Stimulated activated CD8-positive, alpha-beta memory T cell treated with anti-CD3 and anti-CD28 coated beads, Interleukin-4, amount 100 ng/mL, for 1 hour (primary cell): ENCODE results near the gene YJEFN3.

Experiments
- DNase-seq, 2 donors: peaks; one replicate each; pipeline ENCODE4 v3.0.0-alpha.2; 2020; ENCODE audit warnings: low read depth in 2 of 2, low spot score in 1 of 2

Gene YJEFN3

DNA sequence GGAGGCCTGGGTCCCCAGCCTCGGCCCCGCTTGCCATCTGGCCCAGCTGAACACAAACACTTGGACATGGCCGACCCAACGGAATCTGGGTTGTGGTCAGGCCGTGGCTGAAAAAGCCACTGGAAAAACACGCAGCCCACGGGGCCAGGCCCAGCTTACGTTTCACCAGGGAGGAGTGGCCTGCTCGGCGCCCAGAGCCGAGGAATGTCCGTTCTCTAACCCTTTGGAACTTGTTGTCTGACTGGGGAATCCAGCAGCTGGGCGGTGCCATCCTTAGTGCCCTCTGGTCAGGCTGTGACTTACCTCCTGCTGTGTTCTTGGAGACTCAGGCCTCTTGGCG, 23.1 kb downstream of the YJEFN3 start:
- DNase-seq = no peak

DNA sequence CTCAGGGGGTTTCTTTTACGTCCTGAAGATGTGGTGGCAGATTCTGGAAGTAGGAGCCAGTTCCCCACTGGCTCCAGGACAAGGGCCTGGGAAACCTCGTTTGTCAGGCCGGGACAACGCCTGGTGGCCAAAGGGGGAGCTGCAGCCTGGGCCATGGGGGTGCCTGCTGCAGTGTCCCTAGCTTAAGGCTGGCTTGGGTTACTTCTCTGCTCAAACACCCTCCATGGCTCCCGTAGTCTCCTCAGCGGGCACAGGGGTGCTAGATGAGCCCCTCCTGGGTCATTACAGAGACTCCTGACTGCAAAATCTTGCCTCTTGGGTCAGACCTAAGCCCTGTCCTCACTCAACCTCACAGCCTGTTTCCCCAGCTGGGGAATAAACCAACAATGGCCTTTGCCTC, 24.1 kb downstream of the YJEFN3 start:
- no peak for DNase-seq

- no peak for DNase-seq
These were observed 25.0 kb downstream of the YJEFN3 start for GRCh38 chr19:19553670-19554069.

DNA sequence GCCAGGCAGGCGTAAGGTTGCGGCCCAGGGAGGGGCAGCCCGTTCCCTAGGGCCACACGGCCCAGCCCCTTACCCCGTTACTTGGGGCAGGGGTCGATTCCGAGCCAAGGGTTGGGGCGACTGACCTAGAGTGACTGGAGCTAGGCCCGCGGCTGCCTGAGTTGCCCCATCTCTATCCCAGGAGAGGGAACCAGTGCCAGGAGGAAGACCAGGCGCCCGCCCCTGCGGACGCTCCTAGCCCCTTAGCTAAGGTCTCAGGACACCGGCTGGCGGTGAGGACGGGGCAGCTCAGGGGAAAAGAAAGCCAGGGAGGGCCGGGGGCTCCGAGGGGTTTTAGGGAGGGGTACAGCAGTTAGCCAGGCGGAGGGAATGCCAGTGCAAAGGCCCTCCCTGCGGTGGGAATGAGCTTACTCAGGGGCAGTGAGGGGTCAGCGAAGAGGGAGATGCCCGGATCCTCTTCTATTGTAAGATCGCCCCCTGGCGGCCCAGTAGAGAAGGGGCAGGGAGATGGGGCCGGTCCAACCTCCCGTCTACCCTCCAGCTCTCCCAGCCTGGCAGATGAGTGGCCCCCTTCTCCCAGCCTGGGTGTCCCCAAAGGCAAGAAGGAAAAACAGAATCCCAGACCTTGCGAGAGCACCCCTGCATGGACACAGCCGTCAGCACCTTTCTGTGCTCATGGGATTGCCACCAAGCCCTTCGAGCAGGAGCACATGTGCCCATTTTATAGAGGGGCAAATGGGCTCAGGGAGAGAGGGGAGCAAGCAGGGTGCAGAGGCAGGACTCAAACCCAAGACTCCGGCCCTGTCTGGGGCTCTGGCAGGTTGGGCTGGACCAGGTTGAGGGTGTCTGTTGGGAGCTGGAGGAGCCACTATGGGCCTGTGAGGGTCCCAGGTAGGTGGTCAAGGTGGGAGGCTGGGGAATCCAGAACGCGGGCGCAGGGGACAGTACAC, 25.6 kb downstream of the YJEFN3 start:
- DNase-seq = peak; percentile 30 to 34

DNA sequence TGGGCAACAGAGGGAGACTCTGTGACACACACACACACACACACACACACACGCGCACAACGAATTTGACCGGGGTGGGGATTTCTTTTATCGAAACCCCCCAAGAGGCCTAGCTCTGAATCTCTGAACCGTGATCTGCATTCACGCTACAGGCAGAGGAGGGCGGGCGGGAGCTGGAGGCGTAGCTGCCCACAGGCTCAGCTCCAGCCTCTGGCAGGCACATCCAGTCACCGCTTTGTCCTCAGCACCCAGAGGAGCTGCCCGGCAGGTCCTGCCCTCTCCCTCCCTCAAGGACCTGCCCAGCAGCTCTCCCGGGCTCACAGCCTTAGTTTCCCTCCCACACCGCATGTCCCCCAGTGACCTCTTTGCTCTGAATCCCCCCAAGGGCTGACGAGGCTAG, 29.3 kb downstream of the YJEFN3 start:
- no peak for DNase-seq

GRCh38 chr19:19558636-19559035, 29.9 kb downstream of the YJEFN3 start:
- no peak for DNase-seq

DNA sequence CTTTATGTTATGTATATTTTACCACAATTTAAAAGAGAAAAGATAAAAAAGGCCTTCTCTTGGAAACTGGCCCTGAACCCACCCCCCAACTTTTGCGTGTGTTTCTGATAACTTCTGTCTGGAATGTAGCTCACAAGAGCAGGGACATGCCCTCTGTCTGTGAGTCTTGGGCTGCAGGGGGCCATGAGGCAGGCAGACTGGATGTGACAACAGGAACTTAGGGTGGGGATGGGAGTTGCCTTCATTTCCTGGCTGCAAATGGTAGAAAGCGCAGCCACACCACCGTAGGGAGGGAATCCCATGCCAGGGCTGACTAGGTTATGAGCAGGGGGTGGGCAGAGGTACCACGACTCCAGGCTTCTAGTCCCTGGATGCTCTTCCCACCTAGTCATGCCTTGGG, 31.2 kb downstream of the YJEFN3 start:
- DNase-seq = no peak

DNA sequence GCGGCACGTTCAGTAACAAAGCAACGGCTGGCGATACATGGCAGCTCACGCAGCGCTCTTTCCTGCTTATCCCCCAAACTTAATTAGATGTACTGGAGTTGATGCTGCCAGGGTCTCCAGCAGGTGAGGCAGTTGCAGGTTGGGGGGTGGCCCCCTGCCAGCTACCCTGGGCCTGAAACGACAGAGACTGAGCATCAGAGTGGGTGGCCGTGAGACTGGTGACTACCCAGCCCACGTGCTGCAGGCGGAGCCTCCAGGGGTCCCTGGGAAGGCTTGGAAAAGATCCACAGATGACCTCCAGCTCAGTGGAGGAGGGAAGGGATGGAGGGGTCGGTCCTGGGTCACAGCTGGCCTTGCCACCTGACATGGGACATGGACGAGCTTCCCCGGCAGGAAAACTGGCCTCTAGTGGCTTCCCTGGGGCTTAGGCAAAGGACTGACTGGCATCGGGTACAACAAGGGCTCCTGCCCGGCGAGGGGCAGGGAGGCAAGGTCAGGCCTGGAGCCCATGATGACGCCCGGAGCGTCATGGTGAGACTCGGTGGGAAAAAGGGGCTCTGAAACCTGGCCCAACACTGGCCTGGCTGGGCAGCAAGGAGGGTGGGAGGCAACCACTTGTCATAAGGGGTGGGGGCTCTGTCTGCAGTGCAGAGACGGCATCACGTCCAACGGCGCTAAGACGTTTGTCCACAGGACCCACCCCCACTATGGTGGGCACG, 33.4 kb downstream of the YJEFN3 start:
- DNase-seq = no peak

- peak in 1 of 2 donors; percentile 12 for DNase-seq
These were observed 34.1 kb downstream of the YJEFN3 start for GRCh38 chr19:19562665-19563347.

- DNase-seq = no peak
These were observed 34.7 kb downstream of the YJEFN3 start for GRCh38 chr19:19563348-19563848.

DNA sequence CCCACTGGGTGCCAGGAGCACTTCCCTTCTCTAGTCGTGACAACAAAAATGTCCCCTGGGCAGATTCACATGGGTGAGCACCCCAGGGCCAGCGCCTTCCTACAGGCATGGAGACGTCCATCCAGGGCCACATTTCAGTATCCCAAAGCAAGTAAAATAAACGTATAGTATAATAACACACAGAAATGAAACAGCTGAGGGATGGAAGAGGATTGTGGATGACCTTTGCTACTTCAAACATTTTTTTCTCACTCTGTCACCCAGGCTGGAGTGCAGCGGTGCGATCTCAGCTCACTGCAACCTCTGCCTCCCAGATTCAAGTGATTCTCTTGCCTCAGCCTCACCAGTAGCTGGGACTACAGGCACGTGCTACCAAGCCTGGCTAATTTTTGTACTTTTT, 37.6 kb downstream of the YJEFN3 start:
- DNase-seq = no peak

DNA sequence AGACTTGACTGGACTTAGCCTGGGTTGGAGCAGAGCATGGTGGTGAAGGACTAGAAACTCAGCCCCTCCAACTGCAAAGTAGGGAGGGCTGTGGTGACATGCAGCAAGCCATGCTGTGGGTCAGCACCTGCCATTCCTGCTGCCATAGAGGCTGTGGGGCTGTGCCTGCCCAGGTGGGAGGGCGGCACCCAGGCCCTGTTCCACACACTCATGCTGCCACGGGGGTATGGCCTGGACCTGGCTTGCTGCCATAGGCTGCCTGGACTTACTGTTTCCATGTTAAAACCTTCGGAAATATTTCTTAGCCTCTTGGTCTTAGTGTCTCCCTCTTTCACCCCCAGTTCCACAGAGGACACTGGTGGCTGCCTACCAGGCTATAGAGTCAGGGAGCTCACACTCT, 38.7 kb downstream of the YJEFN3 start:
- no peak for DNase-seq

DNA sequence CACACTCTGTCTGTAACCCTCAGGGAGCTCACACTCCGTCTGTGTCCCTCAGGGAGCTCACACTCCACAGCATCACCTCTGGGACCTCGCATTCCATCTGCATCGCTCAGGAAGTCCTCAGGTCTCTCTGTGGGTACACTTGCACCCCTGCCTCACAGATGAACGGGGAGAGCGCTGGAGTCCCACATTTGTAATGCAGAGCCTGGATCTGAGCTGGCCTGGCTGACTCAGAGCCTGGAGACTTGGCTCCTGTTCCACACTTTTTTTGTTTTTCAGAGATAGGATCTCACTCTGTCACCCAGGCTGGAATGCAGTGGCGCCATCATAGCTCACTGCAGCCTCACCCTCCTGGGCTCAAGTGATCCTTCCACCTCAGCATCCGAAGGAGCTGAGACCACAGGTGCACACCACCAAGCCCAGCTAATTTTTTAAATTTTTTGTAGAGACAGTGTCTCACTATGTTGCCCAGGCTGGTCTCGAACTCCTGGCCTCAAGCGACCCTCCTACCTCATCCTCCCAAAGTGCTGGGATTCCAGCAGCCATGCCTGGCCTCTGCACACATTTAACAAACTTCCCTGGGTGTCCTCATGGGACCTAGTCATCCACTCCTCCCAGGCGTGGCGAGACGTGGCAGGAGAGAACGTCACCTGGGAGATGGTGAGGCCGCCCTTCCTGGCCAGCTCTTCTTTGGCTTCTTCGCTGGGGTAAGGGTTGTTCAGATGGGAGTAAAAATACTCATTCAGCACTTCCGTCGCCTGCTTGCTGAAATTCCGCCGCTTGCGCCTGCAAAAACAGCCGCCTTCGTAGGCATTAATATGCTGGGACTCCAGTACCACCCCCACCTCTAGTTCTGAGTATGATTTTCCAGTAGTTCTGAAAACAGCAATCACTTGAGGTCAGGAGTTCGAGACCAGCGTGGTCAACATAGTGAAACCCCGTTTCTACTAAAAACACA, 40.4 kb downstream of the YJEFN3 start:
- no peak for DNase-seq

GRCh38 chr19:19570571-19570970, 41.9 kb downstream of the YJEFN3 start:
- DNase-seq = no peak

GRCh38 chr19:19571071-19571786, 42.5 kb downstream of the YJEFN3 start:
- no peak for DNase-seq

DNA sequence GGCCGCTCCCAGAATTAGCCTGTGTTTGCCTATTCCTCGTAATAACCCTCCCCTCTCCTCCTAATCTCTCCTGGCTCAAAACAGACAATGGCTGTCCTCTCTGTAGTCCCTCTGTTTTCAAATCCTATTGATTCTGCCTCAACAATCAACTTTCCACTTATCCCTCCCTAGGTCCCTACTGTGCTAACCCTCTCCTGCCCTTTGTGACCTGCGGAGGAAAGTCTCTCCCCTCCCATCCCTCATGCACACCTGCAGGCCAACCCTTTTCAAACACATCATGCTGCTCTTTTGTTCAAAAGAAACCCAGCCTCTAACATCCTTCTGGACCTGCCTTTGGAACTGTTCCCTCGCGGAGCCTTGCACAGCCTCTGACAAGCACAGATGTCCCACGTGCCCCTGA, 46.7 kb downstream of the YJEFN3 start:
- DNase-seq = no peak

GRCh38 chr19:19578252-19578651, 49.5 kb downstream of the YJEFN3 start:
- DNase-seq = no peak

GRCh38 chr19:19579533-19580361, 51.0 kb downstream of the YJEFN3 start:
- DNase-seq = no peak

DNA sequence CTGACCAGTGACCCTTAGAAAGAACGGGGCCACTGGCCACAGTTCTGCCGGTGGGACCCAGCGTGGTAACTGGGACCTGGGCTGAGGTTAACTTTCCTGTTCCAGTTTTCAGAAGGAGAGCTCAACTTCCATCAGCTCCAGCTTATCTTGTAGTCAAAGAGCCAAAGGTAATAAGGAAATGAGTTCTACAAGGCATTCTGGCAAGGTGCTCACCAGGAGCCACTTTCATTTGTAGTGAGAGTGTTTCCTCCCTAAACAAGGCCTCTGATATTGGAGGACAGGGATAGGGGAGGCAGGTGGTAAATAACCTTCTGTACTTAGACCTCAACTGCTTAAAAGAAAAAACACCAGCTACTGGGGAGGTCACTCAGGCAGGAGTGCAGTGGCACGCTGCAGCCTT, 51.7 kb downstream of the YJEFN3 start:
- no peak for DNase-seq
